H1 (cell line): Measurements from ENCODE around the gene SLC51B. TPM values are rescaled to one million over a fixed set of nuclear protein-coding genes. Genes with fewer than 3 reads are reported as not detected.

Source experiments
- CTCF ChIA-PET: fragments of 300-600 bp; sonication (Branson Sonifier 250); formaldehyde crosslinking; loops from one replicate; lab custom pipeline; 2021; ENCODE audit not compliant: partially characterized antibody; lab: Charles Lee
- POLR2A ChIA-PET: fragments of 300-600 bp; sonication (Branson Sonifier 250); formaldehyde crosslinking; loops from one replicate; lab custom pipeline; 2021; ENCODE audit warnings: inconsistent platforms; ENCODE audit not compliant: partially characterized antibody; lab: Charles Lee
- DNase-seq, 2 experiments: peaks; one replicate each; pipeline versions ENCODE4 v3.0.0 to v3.0.0-alpha.2; 2010 to 2022; ENCODE audit warnings: low spot score in 2 of 2, low read depth in 1 of 2, mixed read lengths in 1 of 2
- FAIRE-seq: peaks from 2 replicates; lab custom pipeline; 2011; peaks lifted over from hg19 to GRCh38; lab: Jason Lieb, UNC
- H2AFZ ChIP-seq: 2 replicates; pipeline ENCODE4 v1.8.1; 2012; ENCODE audit warnings: low read length, inconsistent platforms
- H2AK5ac ChIP-seq: 2 replicates; pipeline ENCODE4 v1.6.1; 2013; ENCODE audit warnings: low read depth, low read length
- H2BK120ac ChIP-seq: replicated peaks from 2 replicates; pipeline ENCODE3; 2013; ENCODE audit warnings: low read depth, low read length, inconsistent platforms
- H2BK12ac ChIP-seq: 2 replicates; pipeline ENCODE4 v1.6.1; 2013; ENCODE audit warnings: low read depth, low read length
- H2BK15ac ChIP-seq: 2 replicates; pipeline ENCODE4 v1.6.1; 2013; ENCODE audit warnings: low read length
- H2BK20ac ChIP-seq: 2 replicates; pipeline ENCODE4 v1.6.1; 2013; ENCODE audit warnings: low read length
- H2BK5ac ChIP-seq: 2 replicates; pipeline ENCODE4 v1.6.1; 2013; ENCODE audit warnings: low read depth, low read length
- H3K14ac ChIP-seq: 2 replicates; pipeline ENCODE4 v1.6.1; 2013; ENCODE audit warnings: inconsistent platforms; ENCODE audit not compliant: insufficient read length
- H3K18ac ChIP-seq: 2 replicates; pipeline ENCODE4 v1.6.1; 2013; ENCODE audit warnings: low read length; ENCODE audit errors: extremely low read depth
- H3K23ac ChIP-seq: 2 replicates; pipeline ENCODE4 v1.6.1; 2013; ENCODE audit warnings: inconsistent platforms; ENCODE audit not compliant: insufficient read length
- H3K23me2 ChIP-seq: 2 replicates; pipeline ENCODE4 v1.6.1; 2013; ENCODE audit warnings: low read depth, low read length
- H3K27ac ChIP-seq: 2 replicates; pipeline ENCODE4 v1.6.1; 2011; ENCODE audit warnings: low read depth, low read length, inconsistent platforms
- H3K27me3 ChIP-seq, 4 experiments: replicated peaks in 1 of 4; 1 replicate in 1 of 4; 2 replicates in 3 of 4; pipeline versions ENCODE4 v1.6.1 to v1.8.1; 2011 to 2013; ENCODE audit warnings: low read length in 3 of 4, mild to moderate bottlenecking in 3 of 4, inconsistent platforms in 2 of 4, mixed read lengths in 2 of 4, moderate library complexity in 1 of 4; ENCODE audit not compliant: control insufficient read depth in 3 of 4, insufficient read depth in 3 of 4; ENCODE audit errors: extremely low read depth in 1 of 4
- H3K36me3 ChIP-seq, 4 experiments: 2 replicates each; pipeline versions ENCODE4 v1.6.1 to v1.8.1; 2011 to 2013; ENCODE audit warnings: mild to moderate bottlenecking in 4 of 4, low read length in 3 of 4, moderate library complexity in 2 of 4, control low read depth in 1 of 4, inconsistent platforms in 1 of 4; ENCODE audit not compliant: insufficient read depth in 4 of 4, control insufficient read depth in 2 of 4
- H3K4ac ChIP-seq: replicated peaks from 2 replicates; pipeline ENCODE3; 2013; ENCODE audit warnings: low read length, low read depth, mixed read lengths, inconsistent platforms; ENCODE audit not compliant: insufficient read length
- H3K4me1 ChIP-seq, 4 experiments: replicated peaks in 1 of 4; 1 replicate in 1 of 4; 2 replicates in 3 of 4; pipeline versions ENCODE4 v1.6.1 to v1.8.1; 2011 to 2013; ENCODE audit warnings: low read length in 3 of 4, inconsistent platforms in 2 of 4, mixed read lengths in 1 of 4; ENCODE audit not compliant: insufficient read depth in 4 of 4, control insufficient read depth in 3 of 4
- H3K4me2 ChIP-seq, 2 experiments: 2 replicates each; pipeline versions ENCODE4 v1.6.1 to v1.8.1; 2011 to 2013; ENCODE audit warnings: low read depth in 2 of 2, low read length in 2 of 2, control low read depth in 1 of 2, inconsistent platforms in 1 of 2, mild to moderate bottlenecking in 1 of 2; ENCODE audit not compliant: insufficient read depth in 1 of 2
- H3K4me3 ChIP-seq, 4 experiments: fragments of 200-600, 300-600 bp in 1 of 4; sonication (generic), shearing (Covaris generic), sonication (Bioruptor Twin) in 1 of 4; 2 replicates each; pipeline versions ENCODE4 v1.5.1 to v1.8.1; 2011 to 2016; ENCODE audit warnings: low read length in 4 of 4, low read depth in 3 of 4, control low read depth in 2 of 4, inconsistent platforms in 2 of 4, mild to moderate bottlenecking in 2 of 4, mixed read lengths in 1 of 4, moderate library complexity in 1 of 4; ENCODE audit not compliant: insufficient read depth in 2 of 4; ENCODE audit errors: extremely low read depth in 1 of 4
- H3K56ac ChIP-seq: replicated peaks from 2 replicates; pipeline ENCODE3; 2013; ENCODE audit warnings: low read depth, mild to moderate bottlenecking, mixed read lengths, low read length, inconsistent platforms; ENCODE audit not compliant: insufficient read length
- H3K79me1 ChIP-seq: 2 replicates; pipeline ENCODE4 v1.6.1; 2013; ENCODE audit warnings: low read depth, low read length, control low read depth
- H3K79me2 ChIP-seq, 2 experiments: 2 replicates each; pipeline versions ENCODE4 v1.6.1 to v1.8.1; 2012 to 2013; ENCODE audit warnings: low read length in 2 of 2, mild to moderate bottlenecking in 2 of 2, inconsistent platforms in 1 of 2; ENCODE audit not compliant: insufficient read depth in 2 of 2, control insufficient read depth in 1 of 2
- H3K9ac ChIP-seq, 4 experiments: replicated peaks in 1 of 4; 1 replicate in 1 of 4; 2 replicates in 3 of 4; pipeline versions ENCODE4 v1.6.1 to v1.8.1; 2011 to 2013; ENCODE audit warnings: low read depth in 3 of 4, low read length in 3 of 4, control low read depth in 2 of 4, mild to moderate bottlenecking in 2 of 4, moderate library complexity in 2 of 4, inconsistent platforms in 1 of 4; ENCODE audit errors: extremely low read depth in 1 of 4
- H3K9me3 ChIP-seq, 2 experiments: 2 replicates each; pipeline versions ENCODE4 v1.6.1 to v1.8.1; 2012 to 2013; ENCODE audit warnings: mild to moderate bottlenecking in 2 of 2, moderate library complexity in 2 of 2, control low read depth in 1 of 2, inconsistent platforms in 1 of 2, low read depth in 1 of 2, low read length in 1 of 2, mixed read lengths in 1 of 2; ENCODE audit not compliant: insufficient read depth in 2 of 2
- H4K20me1 ChIP-seq, 2 experiments: replicated peaks in 1 of 2; 2 replicates each; pipeline versions ENCODE3 to v1.8.1; 2011 to 2013; ENCODE audit warnings: inconsistent platforms in 2 of 2, low read length in 2 of 2, mild to moderate bottlenecking in 1 of 2; ENCODE audit not compliant: insufficient read depth in 2 of 2, control insufficient read depth in 1 of 2
- H4K5ac ChIP-seq: 2 replicates; pipeline ENCODE4 v1.6.1; 2013; ENCODE audit warnings: low read length, low read depth, mixed read lengths, inconsistent platforms; ENCODE audit not compliant: insufficient read length
- H4K8ac ChIP-seq: 2 replicates; pipeline ENCODE4 v1.8.0; 2013; ENCODE audit warnings: mild to moderate bottlenecking, moderate library complexity, low read length, inconsistent platforms; ENCODE audit not compliant: insufficient read depth; ENCODE audit errors: extremely low read depth
- H4K91ac ChIP-seq: replicated peaks from 2 replicates; pipeline ENCODE3; 2013; ENCODE audit warnings: low read length, mixed read lengths, inconsistent platforms; ENCODE audit not compliant: insufficient read length
- SIRT6 ChIP-seq: IDR thresholded peaks from one replicate; pipeline ENCODE4 v1.7.1; 2012; ENCODE audit warnings: low read length, inconsistent platforms
- TCF12 ChIP-seq: IDR thresholded peaks from 2 replicates; pipeline ENCODE4 v1.6.1; 2011; ENCODE audit warnings: low read depth, mild to moderate bottlenecking, low read length
- WGBS, 2 experiments: shearing (Covaris generic) in 1 of 2; methylation state at CpG; one replicate each; pipeline versions ENCODE4 v1.1.6 to v1.1.7; 2013 to 2015; ENCODE audit warnings: low lambda C conversion rate in 2 of 2, mixed read lengths in 2 of 2, inconsistent platforms in 1 of 2, low coverage in 1 of 2, missing lambda C conversion rate in 1 of 2; ENCODE audit not compliant: insufficient replicate concordance in 2 of 2, insufficient coverage in 1 of 2, insufficient read length in 1 of 2; ENCODE audit errors: extremely low coverage in 1 of 2, missing lambda C conversion rate in 1 of 2; 5-methylcytosine and 5-hydroxymethylcytosine counted together
- polyA plus RNA-seq, 7 experiments: library from polyadenylated mRNA; depleted of rRNA in 3 of 7; stranded (reverse) in 5 of 7; unstranded in 2 of 7; fragments of >200 nt in 5 of 7; fragments of 200-250 nt in 2 of 7; gene quantifications; 1 replicate in 5 of 7; 2 replicates in 1 of 7; 4 replicates in 1 of 7; pipeline versions ENCODE4 v1.2.1 to v1.2.3, GENCODE V29; 2011 to 2013; ENCODE audit warnings: missing spikeins in 2 of 7, mixed read lengths in 2 of 7
- total RNA-seq: library from RNA; stranded (reverse); fragmentation: NEBNext Ultra II Directional; extraction: Animal tissue kit (Norgen Biotek cat#: 25700); gene quantifications from 2 replicates; pipeline ENCODE4 v1.2.1, GENCODE V29; 2021
- TF ChIP-seq, protein P1 (sequence below), 3 experiments: IDR thresholded peaks; 1 replicate in 2 of 3; 2 replicates in 1 of 3; pipeline versions ENCODE4 v1.5.1 to v1.6.1; 2011; ENCODE audit warnings: low read length in 3 of 3, mild to moderate bottlenecking in 3 of 3, inconsistent platforms in 2 of 3, low read depth in 1 of 3, moderate library complexity in 1 of 3; ENCODE audit not compliant: insufficient read depth in 1 of 3; ENCODE audit errors: control extremely low read depth in 1 of 3

Gene SLC51B
- total and polyA plus RNA-seq, 2 of the 8 experiments (the other 6 are each of a cell fraction or from before 2014, with no cell fraction given) = not detected

DNA sequence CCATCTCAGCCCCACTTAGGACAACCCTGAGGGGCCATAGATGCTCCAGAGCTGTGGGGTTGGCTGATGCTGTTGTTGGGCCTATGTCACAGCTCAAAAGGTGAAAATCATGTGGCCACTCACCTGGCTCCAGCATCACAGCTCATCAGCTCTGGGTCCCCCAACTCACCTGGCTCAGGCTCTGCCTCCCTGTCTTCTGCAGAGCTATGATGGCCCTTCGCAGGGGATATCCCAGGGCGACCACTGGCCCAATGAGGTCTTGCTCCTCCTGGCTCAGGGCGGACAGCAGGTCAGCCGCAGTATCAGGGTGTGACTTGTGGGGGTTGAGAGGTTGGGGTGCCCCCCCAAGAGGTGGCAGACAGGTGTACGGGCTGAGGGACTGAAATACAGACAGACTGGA, 54.1 kb downstream of the SLC51B start:
- FAIRE-seq = no peak
- 83% methylated on average over 5 of the region's 5 CpGs; no CpG with 5 or more reads in 1 of the 2 experiments for WGBS, 2 experiments
- ChIA-PET POLR2A (no interaction called here), CTCF (interaction anchor here (0.8 to 9.6 kb wide), 7 partner anchors 12 to 166 kb away, joined by 4 to 259 read pairs (median 10); partner anchors contain the start of gene KBTBD13)
- Histone ChIP-seq H3K4me1 (peaks cover 0 to 3% (median under 1%) of the 10 kb centered on the region in 4 experiments; a peak in 3 of 7 replicates), H3K23ac (no peak overlapping the region), H3K9ac (no peak overlapping the region), H2AK5ac (no peak overlapping the region), H2AFZ (no peak overlapping the region), H4K5ac (no peak overlapping the region), H3K14ac (no peak overlapping the region), H4K20me1 (no peaks in the 10 kb centered on the region)
- no peak for TF ChIP-seq TCF12
- TF ChIP-seq, protein P1, sequence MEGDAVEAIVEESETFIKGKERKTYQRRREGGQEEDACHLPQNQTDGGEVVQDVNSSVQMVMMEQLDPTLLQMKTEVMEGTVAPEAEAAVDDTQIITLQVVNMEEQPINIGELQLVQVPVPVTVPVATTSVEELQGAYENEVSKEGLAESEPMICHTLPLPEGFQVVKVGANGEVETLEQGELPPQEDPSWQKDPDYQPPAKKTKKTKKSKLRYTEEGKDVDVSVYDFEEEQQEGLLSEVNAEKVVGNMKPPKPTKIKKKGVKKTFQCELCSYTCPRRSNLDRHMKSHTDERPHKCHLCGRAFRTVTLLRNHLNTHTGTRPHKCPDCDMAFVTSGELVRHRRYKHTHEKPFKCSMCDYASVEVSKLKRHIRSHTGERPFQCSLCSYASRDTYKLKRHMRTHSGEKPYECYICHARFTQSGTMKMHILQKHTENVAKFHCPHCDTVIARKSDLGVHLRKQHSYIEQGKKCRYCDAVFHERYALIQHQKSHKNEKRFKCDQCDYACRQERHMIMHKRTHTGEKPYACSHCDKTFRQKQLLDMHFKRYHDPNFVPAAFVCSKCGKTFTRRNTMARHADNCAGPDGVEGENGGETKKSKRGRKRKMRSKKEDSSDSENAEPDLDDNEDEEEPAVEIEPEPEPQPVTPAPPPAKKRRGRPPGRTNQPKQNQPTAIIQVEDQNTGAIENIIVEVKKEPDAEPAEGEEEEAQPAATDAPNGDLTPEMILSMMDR (IDR thresholded peaks at IDR 0.05; ENCODE audit: control extremely low read depth in 1 of 3, insufficient read depth in 1 of 3, low read depth in 1 of 3, low read length in 3 of 3) = no peak
- no peak for TF ChIP-seq SIRT6
- TF ChIP-seq, all 59 proteins: peak for 0
- H2BK5ac ChIP-seq = no peak overlapping the region
- no peak overlapping the region for H2BK120ac ChIP-seq
- no peaks in the 10 kb centered on the region for H3K79me2 ChIP-seq
- H3K36me3 ChIP-seq = no peaks in the 10 kb centered on the region
- no peak overlapping the region for H3K4ac ChIP-seq
- H3K79me1 ChIP-seq = no peaks in the 10 kb centered on the region
- H2BK20ac ChIP-seq = no peak overlapping the region
- H4K91ac ChIP-seq = no peak overlapping the region
- H3K56ac ChIP-seq = no peak overlapping the region
- H2BK15ac ChIP-seq = no peak overlapping the region
- H3K4me3 ChIP-seq = no peak overlapping the region
- no peak for DNase-seq
- H4K8ac ChIP-seq = no peak overlapping the region; the same call in 1 of the 2 replicates
- H3K9me3 ChIP-seq = no peaks in the 10 kb centered on the region
- H3K23me2 ChIP-seq = peaks cover 5% of the 10 kb centered on the region; the same call in 1 of the 2 replicates
- H3K27me3 ChIP-seq = peaks cover 0 to 11% (median 5%) of the 10 kb centered on the region in 4 experiments; a peak in 3 of 7 replicates
- no peak overlapping the region for H3K18ac ChIP-seq
- H2BK12ac ChIP-seq = no peak overlapping the region
- H3K27ac ChIP-seq = no peak overlapping the region
- no peak overlapping the region for H3K4me2 ChIP-seq
